Measurements from ENCODE around the gene LRMDA.

DNA sequence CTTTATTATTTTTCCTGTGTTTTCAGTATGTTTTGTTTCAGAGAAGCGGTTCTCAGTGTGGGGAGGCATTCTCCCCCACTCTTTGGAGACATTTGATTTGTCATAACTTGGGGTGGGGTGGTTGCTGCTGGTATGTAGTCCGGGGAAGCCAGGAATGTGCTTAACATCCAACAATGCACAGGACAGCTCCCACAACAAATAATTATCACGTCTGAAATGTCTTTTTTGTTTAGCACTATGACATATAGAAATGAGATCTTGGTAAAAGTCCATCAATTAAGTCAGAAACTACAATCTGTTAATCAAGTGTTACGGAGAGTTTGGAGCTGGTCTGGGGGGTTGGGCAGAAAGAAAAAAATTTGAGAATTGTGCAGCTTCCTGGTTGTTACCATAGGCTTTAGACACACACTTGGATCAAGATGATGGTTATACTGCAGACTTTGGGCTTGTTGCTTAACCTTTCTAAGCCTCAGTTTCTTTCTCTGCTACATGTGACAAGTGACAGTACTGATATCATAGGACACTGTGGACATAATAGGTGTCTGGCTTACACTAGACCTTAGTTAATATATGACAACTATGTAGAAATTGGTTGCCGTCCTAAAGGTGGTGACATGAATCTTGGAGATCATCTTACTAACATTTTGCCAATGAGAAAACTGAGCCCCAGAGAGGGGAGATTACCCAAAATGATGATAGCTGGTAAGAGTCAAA is 113.7 kb downstream of the LRMDA start:
- no peak for TF ChIP-seq EGR1 (IDR thresholded peaks at IDR 0.05)
- no peak for TF ChIP-seq TAF1 (IDR thresholded peaks at IDR 0.05; ENCODE audit: low read depth)

Data from Ishikawa (cell line).